ENCODE measurements around the gene NEAT1. TPM values are rescaled to one million over a fixed set of nuclear protein-coding genes. Genes with fewer than 3 reads are reported as not detected.
A peak's percentile ranks its signal among the peaks of the same experiment; 100 is the strongest.

Gene NEAT1
- total RNA-seq, 6 experiments from 2014 or later: 202 to 1,225 (median 767) TPM

- TF ChIP-seq CTCF (IDR thresholded peaks at IDR 0.05): no peak
- no peak for TF ChIP-seq POLR2A (IDR thresholded peaks at IDR 0.05)
- DNase-seq (peak in 1 of 3 donors; percentile 45), ATAC-seq (no peak)
- no CpG with 5 or more reads among the region's 15 CpGs for WGBS (ENCODE audit: insufficient coverage, low coverage, low lambda C conversion rate, missing lambda C conversion rate)
- Histone ChIP-seq H3K36me3 (peaks cover 0 to 14% (median 6%) of the 10 kb centered on the region in 4 donors), H3K9me3 (no peaks in the 10 kb centered on the region), H3K27me3 (no peaks in the 10 kb centered on the region), H3K27ac (no peak overlapping the region), H3K4me3 (no peak overlapping the region), H3K4me1 (no peaks in the 10 kb centered on the region)
- intact Hi-C loops (cut with DNase I): no loop called here
These were observed 26.6 kb upstream of the NEAT1 start for GRCh38 chr11:65395961-65396530.

- Histone ChIP-seq H3K4me1 (peaks cover 0 to 3% (median 0%) of the 10 kb centered on the region in 4 donors), H3K9me3 (no peaks in the 10 kb centered on the region), H3K27me3 (no peaks in the 10 kb centered on the region), H3K36me3 (peaks cover 0 to 14% (median 6%) of the 10 kb centered on the region in 4 donors), H3K27ac (no peak overlapping the region), H3K4me3 (no peak overlapping the region)
- intact Hi-C loops (cut with DNase I): no loop called here
- no peak for TF ChIP-seq CTCF (IDR thresholded peaks at IDR 0.05)
- TF ChIP-seq POLR2A (IDR thresholded peaks at IDR 0.05): no peak
- DNase-seq: no peak
- WGBS (ENCODE audit: insufficient coverage, low coverage, low lambda C conversion rate, missing lambda C conversion rate): 94% methylated on average over 19 of the region's 38 CpGs
- ATAC-seq: no peak
These were observed 25.5 kb upstream of the NEAT1 start for GRCh38 chr11:65396769-65397745.

GRCh38 chr11:65398362-65398910 lies 24.2 kb upstream of the NEAT1 start:
- 83% methylated on average over 6 of the region's 16 CpGs for WGBS (ENCODE audit: insufficient coverage, low coverage, low lambda C conversion rate, missing lambda C conversion rate)
- TF ChIP-seq POLR2A (IDR thresholded peaks at IDR 0.05): no peak
- no peak for TF ChIP-seq CTCF (IDR thresholded peaks at IDR 0.05)
- intact Hi-C loops (cut with DNase I): no loop called here
- no peak for DNase-seq
- Histone ChIP-seq H3K9me3 (no peaks in the 10 kb centered on the region), H3K27ac (no peak overlapping the region), H3K27me3 (no peaks in the 10 kb centered on the region), H3K4me3 (no peak overlapping the region), H3K4me1 (peaks cover 0 to 12% (median 0%) of the 10 kb centered on the region in 4 donors), H3K36me3 (peaks cover 0 to 14% (median 6%) of the 10 kb centered on the region in 4 donors)
- ATAC-seq: no peak

GRCh38 chr11:65399249-65399648 lies 23.3 kb upstream of the NEAT1 start:
- no peaks in the 10 kb centered on the region for H3K27me3 ChIP-seq
- DNase-seq (no peak), ATAC-seq (no peak)
- no peak overlapping the region for H3K4me3 ChIP-seq
- H3K27ac ChIP-seq: no peak overlapping the region
- 95% methylated on average over 7 of the region's 13 CpGs for WGBS (ENCODE audit: insufficient coverage, low coverage, low lambda C conversion rate, missing lambda C conversion rate)
- H3K4me1 ChIP-seq: peaks cover 0 to 12% (median 0%) of the 10 kb centered on the region in 4 donors
- H3K36me3 ChIP-seq: peaks cover 0 to 13% (median 5%) of the 10 kb centered on the region in 4 donors
- no peak for TF ChIP-seq POLR2A (IDR thresholded peaks at IDR 0.05)
- TF ChIP-seq CTCF (IDR thresholded peaks at IDR 0.05): no peak
- H3K9me3 ChIP-seq: no peaks in the 10 kb centered on the region
- intact Hi-C loops (cut with DNase I): no loop called here
